IPS DF 6.9 (cell line): ENCODE results near the gene ZC3H12C.
"Not testable (repeated sequence)": the region's sequence is repeated elsewhere in the genome, so short reads cannot be mapped to it uniquely, and the experiment has no call there.

Experiments
- DNase-seq: peaks from one replicate; pipeline ENCODE4 v3.0.0-alpha.2; 2013; ENCODE audit warnings: low read depth, low spot score
- H3K27ac ChIP-seq: one replicate; pipeline ENCODE4 v1.5.1; 2013; ENCODE audit warnings: low read length, control low read depth
- H3K27me3 ChIP-seq: 2 replicates; pipeline ENCODE4 v1.6.1; 2013; ENCODE audit warnings: mild to moderate bottlenecking, low read length; ENCODE audit not compliant: control insufficient read depth, insufficient read depth
- H3K36me3 ChIP-seq: 2 replicates; pipeline ENCODE4 v1.6.1; 2013; ENCODE audit warnings: low read length; ENCODE audit not compliant: control insufficient read depth, insufficient read depth
- H3K4me1 ChIP-seq: 2 replicates; pipeline ENCODE4 v1.6.1; 2013; ENCODE audit warnings: low read length; ENCODE audit not compliant: control insufficient read depth, insufficient read depth
- H3K4me3 ChIP-seq: 2 replicates; pipeline ENCODE4 v1.5.1; 2013; ENCODE audit warnings: mild to moderate bottlenecking, low read length
- H3K9me3 ChIP-seq: 2 replicates; pipeline ENCODE4 v1.6.1; 2013; ENCODE audit warnings: low read length, inconsistent platforms; ENCODE audit not compliant: control insufficient read depth, insufficient read depth
- WGBS: extraction: QIAGEN DNeasy Blood & Tissue Kit; methylation state at CpG from one replicate; pipeline ENCODE4 v1.1.7; 2013; ENCODE audit warnings: mixed read lengths, missing lambda C conversion rate; ENCODE audit not compliant: insufficient read length, insufficient coverage; 5-methylcytosine and 5-hydroxymethylcytosine counted together

The ZC3H12C gene

GRCh38 chr11:110062247-110062646, 30.9 kb upstream of the ZC3H12C start:
- no peaks in the 10 kb centered on the region for H3K27me3 ChIP-seq
- no peak overlapping the region for H3K27ac ChIP-seq
- no peaks in the 10 kb centered on the region for H3K36me3 ChIP-seq
- DNase-seq, result no peak
- H3K9me3 ChIP-seq, result no peaks in the 10 kb centered on the region
- WGBS, result no CpG with 5 or more reads among the region's 3 CpGs
- H3K4me3 ChIP-seq, result no peak overlapping the region
- H3K4me1 ChIP-seq, result no peaks in the 10 kb centered on the region

DNA sequence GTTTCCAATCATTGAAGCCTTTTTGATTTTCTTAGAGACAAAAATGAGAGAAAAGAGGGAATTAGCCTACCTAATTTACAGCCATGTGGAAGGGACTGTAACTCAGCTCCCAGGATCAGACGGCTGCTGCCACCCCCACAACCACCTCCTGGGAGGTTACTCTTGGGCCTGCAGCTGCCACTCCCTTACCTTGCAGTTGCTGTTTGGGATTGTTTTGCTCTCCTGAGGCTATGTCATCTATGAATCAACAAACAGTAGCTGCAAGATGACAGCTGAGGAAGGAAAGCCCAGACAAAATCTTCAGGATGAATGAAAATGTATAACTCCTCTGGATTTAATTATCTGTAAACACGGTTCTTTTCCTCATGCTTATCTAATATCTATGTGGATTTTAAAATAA, 28.0 kb upstream of the ZC3H12C start:
- no peak overlapping the region for H3K4me3 ChIP-seq
- no peaks in the 10 kb centered on the region for H3K27me3 ChIP-seq
- H3K9me3 ChIP-seq, result no peaks in the 10 kb centered on the region
- no CpG with 5 or more reads among the region's 2 CpGs for WGBS
- H3K4me1 ChIP-seq, result no peaks in the 10 kb centered on the region
- H3K27ac ChIP-seq, result no peak overlapping the region
- H3K36me3 ChIP-seq, result no peaks in the 10 kb centered on the region
- DNase-seq, result no peak

GRCh38 chr11:110068001-110068400, 25.2 kb upstream of the ZC3H12C start:
- H3K4me3 ChIP-seq, H3K9me3 ChIP-seq, H3K4me1 ChIP-seq, DNase-seq, H3K36me3 ChIP-seq, H3K27ac ChIP-seq, H3K27me3 ChIP-seq: not testable (repeated sequence)
- no CpG with 5 or more reads among the region's 4 CpGs for WGBS

DNA sequence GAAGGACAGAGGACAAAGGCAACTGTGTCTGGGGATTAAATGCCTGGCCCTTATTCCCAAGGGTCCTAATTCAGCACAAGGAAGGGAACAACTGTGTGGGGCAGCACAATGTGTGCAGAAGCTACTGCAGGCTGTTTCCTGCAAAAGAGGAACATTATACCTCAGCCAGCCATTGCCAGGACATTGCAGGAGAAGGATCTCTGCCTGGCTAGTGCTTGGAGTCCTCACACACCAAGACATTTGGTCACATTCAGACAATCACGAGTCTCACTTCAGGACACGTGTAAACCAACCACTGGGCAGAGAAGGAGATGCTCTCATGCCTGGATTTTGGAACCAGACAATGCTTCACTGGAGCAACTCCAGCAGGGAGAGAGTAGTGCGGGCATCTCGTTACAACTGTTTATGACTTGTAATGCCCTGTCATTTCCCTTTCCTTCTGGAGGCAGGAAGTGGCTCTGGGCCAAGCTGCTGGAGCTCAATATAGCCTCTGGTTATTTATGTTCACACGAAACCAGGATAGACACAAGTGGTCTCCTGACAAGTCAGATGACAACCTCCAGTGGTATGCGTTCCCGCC, 23.9 kb upstream of the ZC3H12C start:
- no CpG with 5 or more reads among the region's 7 CpGs for WGBS
- H3K36me3 ChIP-seq, result no peaks in the 10 kb centered on the region
- H3K27ac ChIP-seq, result no peak overlapping the region
- no peaks in the 10 kb centered on the region for H3K27me3 ChIP-seq
- DNase-seq, result no peak
- no peaks in the 10 kb centered on the region for H3K4me1 ChIP-seq
- no peak overlapping the region for H3K4me3 ChIP-seq
- no peaks in the 10 kb centered on the region for H3K9me3 ChIP-seq

GRCh38 chr11:110070176-110070575, 23.0 kb upstream of the ZC3H12C start:
- no peaks in the 10 kb centered on the region for H3K9me3 ChIP-seq
- WGBS, result no CpG with 5 or more reads among the region's 3 CpGs
- H3K27ac ChIP-seq, result no peak overlapping the region
- H3K27me3 ChIP-seq, result no peaks in the 10 kb centered on the region
- H3K4me3 ChIP-seq, result no peak overlapping the region
- H3K36me3 ChIP-seq, result no peaks in the 10 kb centered on the region
- no peak for DNase-seq
- no peaks in the 10 kb centered on the region for H3K4me1 ChIP-seq

DNA sequence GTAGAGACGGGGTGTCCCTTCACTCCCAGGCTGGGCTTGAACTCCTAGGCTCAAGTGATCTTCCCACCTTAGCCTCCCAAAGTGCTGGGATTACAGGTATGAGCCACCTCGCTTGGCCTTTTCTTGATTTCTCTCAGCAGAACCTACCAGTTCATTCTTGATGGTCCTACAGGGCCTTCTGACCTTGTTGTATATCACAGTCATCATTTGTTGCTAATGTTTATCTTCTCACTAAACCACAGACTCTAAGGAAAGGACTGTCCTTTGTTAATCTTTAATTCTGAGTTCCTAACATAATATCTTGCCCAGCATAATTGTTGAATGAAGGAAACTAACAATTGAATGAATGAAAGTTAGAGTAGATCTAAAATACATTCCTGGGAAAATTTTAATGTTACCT, 22.0 kb upstream of the ZC3H12C start:
- Histone ChIP-seq H3K4me1 (peaks cover 3% of the 10 kb centered on the region; the same call in 1 of the 2 replicates), H3K36me3 (no peaks in the 10 kb centered on the region), H3K4me3 (no peak overlapping the region), H3K27me3 (no peaks in the 10 kb centered on the region), H3K27ac (no peak overlapping the region), H3K9me3 (no peaks in the 10 kb centered on the region)
- no CpG with 5 or more reads among the region's 2 CpGs for WGBS
- no peak for DNase-seq

DNA sequence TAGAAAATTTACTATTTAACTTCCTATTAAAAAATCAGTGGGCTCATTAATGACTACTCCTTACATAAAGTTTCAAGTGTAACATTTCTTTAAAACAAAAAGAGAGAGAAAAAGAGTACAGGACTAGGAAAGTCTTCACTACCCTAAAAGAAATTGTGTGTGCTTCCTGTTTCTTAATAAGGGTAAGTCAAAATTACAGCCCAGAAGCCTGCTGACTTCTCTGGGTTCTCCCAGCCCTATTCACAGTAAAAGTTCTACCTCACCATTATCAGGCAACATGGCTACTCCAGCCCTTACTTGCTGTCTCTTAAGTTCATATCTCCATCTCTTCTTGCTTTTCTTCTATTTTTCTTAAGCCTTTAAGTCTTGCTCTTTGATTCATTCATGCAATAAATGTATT, 20.3 kb upstream of the ZC3H12C start:
- Histone ChIP-seq H3K36me3 (no peaks in the 10 kb centered on the region), H3K4me1 (peaks cover 6% of the 10 kb centered on the region; the same call in 1 of the 2 replicates)

DNA sequence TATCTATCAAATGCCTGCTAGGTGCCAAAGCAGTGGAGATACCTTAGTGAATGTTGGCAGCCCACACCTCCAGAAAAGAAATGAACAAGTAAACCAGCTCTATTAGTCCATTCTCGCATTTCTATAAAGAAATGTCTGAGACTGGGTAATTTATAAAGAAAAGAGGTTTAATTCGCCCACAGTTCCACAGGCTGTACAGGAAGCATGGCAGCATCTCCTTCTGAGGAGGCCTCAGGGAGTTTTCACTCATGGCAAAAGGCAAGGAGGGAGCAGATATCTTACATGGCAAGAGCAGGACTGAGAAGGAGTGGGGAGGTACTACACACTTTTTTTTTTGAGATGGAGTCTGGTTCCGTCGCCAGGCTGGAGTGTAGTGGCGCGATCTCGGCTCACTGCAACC, 18.7 kb upstream of the ZC3H12C start:
- no peaks in the 10 kb centered on the region for H3K27me3 ChIP-seq
- peaks cover 6% of the 10 kb centered on the region; the same call in 1 of the 2 replicates for H3K4me1 ChIP-seq
- H3K4me3 ChIP-seq, result no peak overlapping the region
- no CpG with 5 or more reads among the region's 7 CpGs for WGBS
- no peak for DNase-seq
- no peaks in the 10 kb centered on the region for H3K9me3 ChIP-seq
- H3K36me3 ChIP-seq, result no peaks in the 10 kb centered on the region
- no peak overlapping the region for H3K27ac ChIP-seq

More for the DNA sequence above, 20.3 kb upstream of the ZC3H12C start:
- Histone ChIP-seq H3K27me3 (no peaks in the 10 kb centered on the region), H3K9me3 (no peaks in the 10 kb centered on the region), H3K27ac (no peak overlapping the region), H3K4me3 (no peak overlapping the region)
- no peak for DNase-seq

DNA sequence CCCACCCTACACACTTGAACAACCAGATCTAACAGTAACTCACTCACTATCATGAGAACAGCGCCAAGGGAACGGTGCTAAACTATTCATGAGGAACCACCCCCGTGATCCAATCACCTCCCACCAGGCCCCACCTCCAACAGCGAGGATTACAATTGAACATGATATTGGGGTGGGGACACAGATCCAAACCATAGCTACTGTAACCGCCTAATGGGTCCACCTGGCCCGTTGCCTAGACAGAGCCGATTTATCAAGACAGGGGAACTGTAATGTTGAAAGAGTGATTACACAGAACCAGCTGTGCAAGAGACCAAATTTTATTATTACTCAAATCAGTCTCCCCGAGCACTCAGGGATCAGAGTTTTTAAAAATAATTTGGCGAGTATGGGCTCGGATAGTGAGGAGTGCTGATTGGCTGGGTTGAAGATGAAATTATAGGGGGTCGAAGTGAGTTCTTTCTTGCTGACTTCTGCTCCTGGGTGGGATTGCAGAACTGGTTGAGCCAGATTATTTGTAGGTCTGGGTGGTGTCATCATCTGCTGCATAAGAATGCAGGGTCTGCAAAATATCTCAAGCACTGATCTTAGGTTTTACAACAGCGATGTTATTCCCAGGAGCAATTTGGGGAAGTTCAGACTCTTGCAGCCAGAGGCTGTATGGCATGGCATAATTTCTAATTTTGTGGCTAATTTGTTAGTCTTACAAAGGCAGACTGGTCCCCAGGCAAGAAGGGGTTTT, 17.9 kb upstream of the ZC3H12C start:
- no peak overlapping the region for H3K27ac ChIP-seq
- no peaks in the 10 kb centered on the region for H3K36me3 ChIP-seq
- peaks cover 6% of the 10 kb centered on the region; the same call in 1 of the 2 replicates for H3K4me1 ChIP-seq
- DNase-seq, result no peak
- H3K4me3 ChIP-seq, result no peak overlapping the region
- H3K9me3 ChIP-seq, result no peaks in the 10 kb centered on the region
- no CpG with 5 or more reads among the region's 12 CpGs for WGBS
- no peaks in the 10 kb centered on the region for H3K27me3 ChIP-seq

- Histone ChIP-seq H3K36me3 (no peaks in the 10 kb centered on the region), H3K27ac (no peak overlapping the region), H3K4me3 (no peak overlapping the region), H3K9me3 (no peaks in the 10 kb centered on the region), H3K27me3 (no peaks in the 10 kb centered on the region), H3K4me1 (peaks cover 6% of the 10 kb centered on the region; the same call in 1 of the 2 replicates)
- DNase-seq, result no peak
- WGBS, result no CpG with 5 or more reads among the region's 4 CpGs
These were observed 17.4 kb upstream of the ZC3H12C start for GRCh38 chr11:110075847-110076208.
